Testis (tissue), 3 donors: ENCODE measurements around the gene DES. TPM values are rescaled to one million over a fixed set of nuclear protein-coding genes. Genes with fewer than 3 reads are reported as not detected.

Source experiments
- DNase-seq: peaks from one replicate; pipeline ENCODE4 v3.0.0-alpha.2; 2019
- H3K27ac ChIP-seq, 2 donors: fragments of 200-600 bp; sonication (generic); one replicate each; pipeline ENCODE4 v1.5.1; 2019
- H3K27me3 ChIP-seq: fragments of 200-600 bp; sonication (generic); one replicate; pipeline ENCODE4 v1.5.1; 2019
- H3K36me3 ChIP-seq: fragments of 200-600 bp; sonication (generic); one replicate; pipeline ENCODE4 v1.5.1; 2017; ENCODE audit warnings: low read depth; ENCODE audit errors: missing control alignments
- H3K4me1 ChIP-seq: fragments of 200-600 bp; sonication (generic); one replicate; pipeline ENCODE4 v1.5.1; 2019
- H3K4me3 ChIP-seq, 2 donors: fragments of 200-600 bp; sonication (generic); one replicate each; pipeline ENCODE4 v1.5.1; 2017 to 2019
- H3K9me3 ChIP-seq: fragments of 200-600 bp; sonication (generic); one replicate; pipeline ENCODE4 v1.5.1; 2017
- CTCF ChIP-seq, 3 experiments: fragments of 450-650 bp in 2 of 3; fragments of 200-600 bp in 1 of 3; sonication (generic) in 1 of 3; IDR thresholded peaks; one replicate each; pipeline ENCODE4 v1.5.1; 2016 to 2019; ENCODE audit warnings: antibody characterized with exemption in 3 of 3, mild to moderate bottlenecking in 2 of 3, moderate library complexity in 1 of 3
- POLR2A ChIP-seq: fragments of 450-650 bp; IDR thresholded peaks from one replicate; pipeline ENCODE4 v1.6.1; 2017; ENCODE audit warnings: antibody characterized with exemption, mild to moderate bottlenecking, moderate library complexity
- WGBS, 2 donors: methylation state at CpG; one replicate each; pipeline ENCODE4 v1.1.5; 2018; 5-methylcytosine and 5-hydroxymethylcytosine counted together
- intact Hi-C: fragments of 100-400 bp; cut with DNase I; formaldehyde crosslinking; loops from one replicate; pipeline ENCODE4 v1.15.1; 2023; ENCODE audit warnings: low total_unique reads
- polyA plus RNA-seq: library from polyadenylated mRNA; stranded (reverse); fragments of 350-450 nt; fragmentation: Illumina TruSeq; extraction: RNeasy Lipid Tissue Mini Kit (QIAGEN cat#74804); gene quantifications from one replicate; pipeline ENCODE4 v1.2.3, GENCODE V29; 2014; ENCODE audit warnings: low read depth, low replicate concordance; ENCODE audit not compliant: insufficient read depth
- total RNA-seq, 2 donors: library from RNA; depleted of rRNA; stranded (reverse); fragments of >200 nt; gene quantifications; one replicate each; pipeline ENCODE4 v1.2.3, GENCODE V29; 2016

DES gene
- total and polyA plus RNA-seq, 3 donors from 2014 or later: 17.6 to 199 (median 33.3) TPM

GRCh38 chr2:219426534-219427136 is 8.5 kb downstream of the DES start:
- Histone ChIP-seq H3K27ac (no peak overlapping the region), H3K4me1 (no peaks in the 10 kb centered on the region), H3K9me3 (no peaks in the 10 kb centered on the region), H3K4me3 (no peak overlapping the region), H3K27me3 (no peaks in the 10 kb centered on the region), H3K36me3 (no peaks in the 10 kb centered on the region)
- intact Hi-C loops: no loop called here
- 88 to 91% methylated on average over 7 of the region's 7 CpGs for WGBS, 2 donors
- no peak for DNase-seq
- TF ChIP-seq POLR2A: no peak
- TF ChIP-seq CTCF (IDR thresholded peaks at IDR 0.05): no peak

GRCh38 chr2:219428469-219428868 is 10.3 kb downstream of the DES start:
- TF ChIP-seq CTCF (IDR thresholded peaks at IDR 0.05) (no peak), POLR2A (no peak)
- intact Hi-C loops: no loop called here
- Histone ChIP-seq H3K9me3 (no peaks in the 10 kb centered on the region), H3K27me3 (no peaks in the 10 kb centered on the region), H3K4me3 (no peak overlapping the region), H3K27ac (no peak overlapping the region), H3K4me1 (no peaks in the 10 kb centered on the region), H3K36me3 (no peaks in the 10 kb centered on the region)
- no peak for DNase-seq

GRCh38 chr2:219429958-219430606 is 11.9 kb downstream of the DES start:
- no peak for DNase-seq
- H3K4me1 ChIP-seq: no peaks in the 10 kb centered on the region

GRCh38 chr2:219430633-219431615 is 12.7 kb downstream of the DES start:
- H3K27ac ChIP-seq: no peak overlapping the region
- DNase-seq: peak; percentile 40
- 65 to 68% methylated on average over 7 to 9 of the region's 9 CpGs for WGBS, 2 donors
- H3K27me3 ChIP-seq: no peaks in the 10 kb centered on the region
- H3K4me1 ChIP-seq: peaks cover 3% of the 10 kb centered on the region
- intact Hi-C loops: no loop called here
- H3K9me3 ChIP-seq: no peaks in the 10 kb centered on the region
- TF ChIP-seq POLR2A (no peak), CTCF (IDR thresholded peaks at IDR 0.05) (no peak)
- H3K36me3 ChIP-seq: no peaks in the 10 kb centered on the region
- no peak overlapping the region for H3K4me3 ChIP-seq

More at GRCh38 chr2:219429958-219430606, 11.9 kb downstream of the DES start:
- Histone ChIP-seq H3K27ac (no peak overlapping the region), H3K4me3 (no peak overlapping the region), H3K9me3 (no peaks in the 10 kb centered on the region), H3K36me3 (no peaks in the 10 kb centered on the region), H3K27me3 (no peaks in the 10 kb centered on the region)
- intact Hi-C loops: no loop called here
- no peak for TF ChIP-seq CTCF (IDR thresholded peaks at IDR 0.05)
- TF ChIP-seq POLR2A: no peak
- WGBS, 2 donors: 93 to 94% methylated on average over 7 of the region's 7 CpGs
